ENCODE data around the gene NKX1-1. TPM values are rescaled to one million over a fixed set of nuclear protein-coding genes. Genes with fewer than 3 reads are reported as not detected.
A peak's percentile ranks its signal among the peaks of the same experiment; 100 is the strongest.
"Not testable (repeated sequence)": the region's sequence is repeated elsewhere in the genome, so short reads cannot be mapped to it uniquely, and the experiment has no call there.

Gene NKX1-1
- total RNA-seq, 2 donors from 2014 or later, result not detected

GRCh38 chr4:1379801-1380331 is 26.4 kb downstream of the NKX1-1 start:
- no peak overlapping the region for H3K27ac Mint-ChIP-seq
- no peaks in the 10 kb centered on the region for H3K36me3 Mint-ChIP-seq
- DNase-seq (ENCODE audit: low spot score), result peak; percentile 34
- no peaks in the 10 kb centered on the region for H3K4me1 Mint-ChIP-seq (ENCODE audit: low read depth in 2 of 2)
- no peak overlapping the region for H3K4me3 Mint-ChIP-seq
- ATAC-seq, result no peak
- H3K9me3 Mint-ChIP-seq, result no peaks in the 10 kb centered on the region
- no peaks in the 10 kb centered on the region for H3K27me3 Mint-ChIP-seq

- Mint-ChIP-seq H3K27ac (no peak overlapping the region), H3K4me3 (no peak overlapping the region), H3K9me3 (no peaks in the 10 kb centered on the region), H3K36me3 (no peaks in the 10 kb centered on the region), H3K4me1 (ENCODE audit: low read depth in 2 of 2) (no peaks in the 10 kb centered on the region), H3K27me3 (no peaks in the 10 kb centered on the region)
- DNase-seq (ENCODE audit: low spot score) (peak; percentile 25), ATAC-seq (no peak)
These were observed 26.9 kb downstream of the NKX1-1 start for GRCh38 chr4:1379351-1379781.

DNA sequence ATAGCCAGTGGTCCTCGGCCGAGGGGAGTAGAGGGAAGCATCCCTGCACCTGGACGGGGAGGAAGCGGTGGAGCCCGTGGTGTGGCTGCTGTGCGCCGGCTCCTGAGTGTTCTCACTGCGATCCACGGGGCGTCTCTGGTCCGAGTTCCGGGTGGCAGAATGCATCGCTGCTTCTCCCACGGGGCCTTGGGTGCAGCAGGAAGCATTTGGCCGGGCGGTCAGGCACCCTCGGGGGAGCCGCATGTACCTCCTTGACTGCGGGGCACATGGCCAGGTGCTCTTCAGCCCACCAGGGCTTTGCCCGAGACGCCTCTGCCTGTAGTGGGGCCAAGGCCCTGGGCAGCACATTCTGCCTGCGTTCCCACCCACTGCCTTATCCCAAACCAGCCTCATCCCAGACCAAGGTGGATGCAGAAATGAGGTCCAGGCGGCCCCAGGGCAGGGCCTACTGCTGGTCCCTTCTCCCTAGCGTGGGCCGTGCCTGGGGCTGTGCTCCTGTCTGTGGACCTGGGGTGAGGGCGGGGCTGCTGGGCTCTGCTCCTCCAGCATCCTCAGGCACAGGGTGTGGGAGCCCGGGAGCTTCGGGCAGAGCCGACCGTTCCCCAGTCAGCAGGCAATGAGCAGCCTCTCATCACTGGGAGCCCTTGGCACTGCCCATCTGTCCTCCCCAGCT is 27.5 kb downstream of the NKX1-1 start:
- peak; percentile 37 for DNase-seq (ENCODE audit: low spot score)
- no peak for ATAC-seq
- H3K9me3 Mint-ChIP-seq, result no peaks in the 10 kb centered on the region

GRCh38 chr4:1377606-1378261 is 28.5 kb downstream of the NKX1-1 start:
- Mint-ChIP-seq H3K9me3 (no peaks in the 10 kb centered on the region), H3K4me3 (no peak overlapping the region), H3K36me3 (no peaks in the 10 kb centered on the region), H3K27ac (no peak overlapping the region), H3K4me1 (ENCODE audit: low read depth in 2 of 2) (no peaks in the 10 kb centered on the region), H3K27me3 (no peaks in the 10 kb centered on the region)
- DNase-seq (ENCODE audit: low spot score), result peak; percentile 39
- no peak for ATAC-seq

More for the DNA sequence above, 27.5 kb downstream of the NKX1-1 start:
- Mint-ChIP-seq H3K27ac (no peak overlapping the region), H3K4me3 (no peak overlapping the region), H3K27me3 (no peaks in the 10 kb centered on the region), H3K36me3 (no peaks in the 10 kb centered on the region), H3K4me1 (ENCODE audit: low read depth in 2 of 2) (no peaks in the 10 kb centered on the region)

DNA sequence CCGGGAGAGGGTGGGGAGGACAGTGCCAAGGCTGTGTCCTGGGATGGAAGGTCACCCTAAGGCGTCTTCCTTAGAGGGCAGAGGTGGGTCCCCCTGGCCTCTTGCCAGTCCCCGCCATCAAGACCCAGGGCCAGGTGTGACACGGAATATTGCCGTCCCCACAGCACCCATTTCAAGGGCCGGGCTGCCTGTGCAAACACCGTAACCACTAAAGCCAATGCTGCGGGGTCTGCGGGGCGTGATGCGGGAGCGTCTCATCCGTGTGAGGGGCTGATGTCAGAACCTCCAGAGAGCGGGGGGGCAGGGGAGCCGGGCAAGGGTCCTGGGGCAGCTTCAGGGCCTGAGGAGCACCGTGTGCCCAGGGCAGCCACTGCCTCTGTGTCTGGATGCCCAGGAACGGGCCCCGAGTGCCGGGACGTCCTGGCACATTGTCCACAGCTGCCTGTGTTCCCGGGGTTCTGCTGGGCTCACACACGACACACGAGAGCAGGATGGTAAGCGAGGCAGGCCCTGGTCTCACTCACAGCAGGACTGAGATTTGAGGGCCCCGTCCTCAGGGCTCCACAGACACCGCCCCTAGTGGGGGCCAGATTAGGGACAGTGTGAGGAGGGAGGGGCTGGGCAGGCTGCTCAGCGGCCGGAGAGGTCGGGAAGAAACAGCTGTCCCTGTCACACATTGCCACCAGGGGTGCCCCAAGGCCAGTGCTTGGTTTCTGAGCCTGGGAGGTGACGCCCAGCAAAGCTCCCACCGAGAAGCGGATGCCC is 29.2 kb downstream of the NKX1-1 start:
- peaks cover 3% of the 10 kb centered on the region for H3K36me3 Mint-ChIP-seq
- peak; percentile 38 for DNase-seq (ENCODE audit: low spot score)
- H3K4me1 Mint-ChIP-seq (ENCODE audit: low read depth in 2 of 2), result no peaks in the 10 kb centered on the region
- no peak overlapping the region for H3K27ac Mint-ChIP-seq
- H3K4me3 Mint-ChIP-seq, result no peak overlapping the region
- ATAC-seq, result no peak
- no peaks in the 10 kb centered on the region for H3K27me3 Mint-ChIP-seq
- H3K9me3 Mint-ChIP-seq, result no peaks in the 10 kb centered on the region

GRCh38 chr4:1376391-1376840 is 29.8 kb downstream of the NKX1-1 start:
- H3K27me3 Mint-ChIP-seq, result no peaks in the 10 kb centered on the region
- H3K27ac Mint-ChIP-seq, result no peak overlapping the region
- no peaks in the 10 kb centered on the region for H3K4me1 Mint-ChIP-seq (ENCODE audit: low read depth in 2 of 2)
- H3K36me3 Mint-ChIP-seq, result peaks cover 4% of the 10 kb centered on the region
- no peaks in the 10 kb centered on the region for H3K9me3 Mint-ChIP-seq
- ATAC-seq (no peak), DNase-seq (ENCODE audit: low spot score) (peak; percentile 46)
- no peak overlapping the region for H3K4me3 Mint-ChIP-seq

DNA sequence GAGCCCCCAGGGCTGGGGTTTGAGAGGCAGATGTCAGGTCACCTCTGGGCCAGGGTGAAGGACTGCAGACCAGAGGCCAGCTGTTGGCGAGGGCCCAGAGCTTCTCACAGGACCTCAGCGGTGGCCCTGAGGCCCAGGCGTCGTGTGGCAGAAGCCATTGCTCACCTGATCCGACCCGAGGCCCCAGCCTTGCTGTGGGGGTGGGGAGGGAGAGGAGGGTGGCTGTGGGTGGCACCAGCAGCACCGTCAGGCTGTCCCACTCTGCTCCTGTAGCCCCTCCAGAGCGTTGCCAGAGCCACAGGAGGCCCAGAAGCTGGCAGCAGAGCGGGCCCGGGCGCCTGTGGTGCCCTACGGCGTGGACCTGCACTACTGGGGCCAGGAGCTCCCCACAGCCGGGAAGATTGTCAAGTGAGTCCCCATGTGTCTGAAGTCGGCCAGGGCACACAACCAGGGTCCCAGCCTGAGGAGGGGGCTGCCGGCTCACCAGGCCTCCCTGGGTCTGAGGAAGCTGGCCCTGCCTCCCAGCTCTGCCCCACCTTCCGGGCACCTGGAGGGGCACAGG is 30.4 kb downstream of the NKX1-1 start:
- DNase-seq (ENCODE audit: low spot score) (no peak), ATAC-seq (no peak)
- H3K4me3 Mint-ChIP-seq, result no peak overlapping the region
- no peak overlapping the region for H3K27ac Mint-ChIP-seq
- H3K9me3 Mint-ChIP-seq, result no peaks in the 10 kb centered on the region
- H3K36me3 Mint-ChIP-seq, result peaks cover 4% of the 10 kb centered on the region
- no peaks in the 10 kb centered on the region for H3K27me3 Mint-ChIP-seq
- no peaks in the 10 kb centered on the region for H3K4me1 Mint-ChIP-seq (ENCODE audit: low read depth in 2 of 2)

- peak in 1 of 2 donors; percentile 2 for ATAC-seq
- H3K9me3 Mint-ChIP-seq, result no peaks in the 10 kb centered on the region
- no peak overlapping the region for H3K27ac Mint-ChIP-seq
- H3K4me3 Mint-ChIP-seq, result no peak overlapping the region
- peak; percentile 34 for DNase-seq (ENCODE audit: low spot score)
- no peaks in the 10 kb centered on the region for H3K27me3 Mint-ChIP-seq
- no peaks in the 10 kb centered on the region for H3K4me1 Mint-ChIP-seq (ENCODE audit: low read depth in 2 of 2)
- peaks cover 4% of the 10 kb centered on the region for H3K36me3 Mint-ChIP-seq
These were observed 31.1 kb downstream of the NKX1-1 start for GRCh38 chr4:1375051-1375721.

GRCh38 chr4:1374706-1375045 is 31.6 kb downstream of the NKX1-1 start:
- no peak overlapping the region for H3K27ac Mint-ChIP-seq
- DNase-seq (ENCODE audit: low spot score) (no peak), ATAC-seq (no peak)
- no peaks in the 10 kb centered on the region for H3K9me3 Mint-ChIP-seq
- H3K36me3 Mint-ChIP-seq, result peaks cover 4% of the 10 kb centered on the region
- no peak overlapping the region for H3K4me3 Mint-ChIP-seq
- H3K27me3 Mint-ChIP-seq, result no peaks in the 10 kb centered on the region
- no peaks in the 10 kb centered on the region for H3K4me1 Mint-ChIP-seq (ENCODE audit: low read depth in 2 of 2)

GRCh38 chr4:1373892-1374705 is 32.1 kb downstream of the NKX1-1 start:
- Mint-ChIP-seq H3K27me3 (no peaks in the 10 kb centered on the region), H3K36me3 (peaks cover 4% of the 10 kb centered on the region), H3K9me3 (no peaks in the 10 kb centered on the region), H3K27ac (no peak overlapping the region), H3K4me1 (ENCODE audit: low read depth in 2 of 2) (no peaks in the 10 kb centered on the region), H3K4me3 (no peak overlapping the region)
- DNase-seq (ENCODE audit: low spot score), result no peak
- ATAC-seq, result no peak

DNA sequence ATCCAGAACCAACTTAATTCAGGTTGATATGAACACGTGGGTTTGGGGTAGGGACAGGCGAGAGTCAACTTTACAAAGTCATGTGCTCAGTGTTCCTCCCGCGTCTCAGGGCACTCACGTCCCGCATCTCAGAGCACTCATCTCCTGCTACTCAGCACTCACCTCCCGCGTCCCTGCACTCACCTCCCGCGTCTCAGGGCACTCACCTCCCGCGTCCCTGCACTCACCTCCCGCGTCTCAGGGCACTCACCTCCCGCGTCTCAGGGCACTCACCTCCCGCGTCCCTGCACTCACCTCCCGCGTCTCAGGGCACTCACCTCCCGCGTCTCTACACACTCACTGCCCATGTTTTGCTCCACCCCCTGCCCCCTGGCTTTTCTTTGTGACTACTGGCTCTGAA is 33.7 kb downstream of the NKX1-1 start:
- not testable (repeated sequence) for H3K9me3 Mint-ChIP-seq; H3K4me1 Mint-ChIP-seq (ENCODE audit: low read depth in 2 of 2); ATAC-seq; H3K27ac Mint-ChIP-seq; H3K4me3 Mint-ChIP-seq; H3K27me3 Mint-ChIP-seq; H3K36me3 Mint-ChIP-seq
- peak; percentile 29 for DNase-seq (ENCODE audit: low spot score)

- no peaks in the 10 kb centered on the region for H3K9me3 Mint-ChIP-seq
- DNase-seq (ENCODE audit: low spot score), result peak; percentile 49
- peaks cover 4% of the 10 kb centered on the region for H3K36me3 Mint-ChIP-seq
- H3K27me3 Mint-ChIP-seq, result no peaks in the 10 kb centered on the region
- no peak for ATAC-seq
- H3K4me3 Mint-ChIP-seq, result no peak overlapping the region
- H3K4me1 Mint-ChIP-seq (ENCODE audit: low read depth in 2 of 2), result no peaks in the 10 kb centered on the region
- H3K27ac Mint-ChIP-seq, result no peak overlapping the region
These were observed 34.8 kb downstream of the NKX1-1 start for GRCh38 chr4:1371176-1372165.
